HG02763 (cell line): ENCODE measurements around the gene FBXW5.

Experiments used
- ATAC-seq: cut with Tn5 transposase; IDR thresholded peaks from one replicate; pipeline ENCODE4 v1.9.1; 2021; ENCODE audit warnings: mild to moderate bottlenecking, moderate library complexity; ENCODE audit not compliant: unreplicated experiment

The FBXW5 gene

DNA sequence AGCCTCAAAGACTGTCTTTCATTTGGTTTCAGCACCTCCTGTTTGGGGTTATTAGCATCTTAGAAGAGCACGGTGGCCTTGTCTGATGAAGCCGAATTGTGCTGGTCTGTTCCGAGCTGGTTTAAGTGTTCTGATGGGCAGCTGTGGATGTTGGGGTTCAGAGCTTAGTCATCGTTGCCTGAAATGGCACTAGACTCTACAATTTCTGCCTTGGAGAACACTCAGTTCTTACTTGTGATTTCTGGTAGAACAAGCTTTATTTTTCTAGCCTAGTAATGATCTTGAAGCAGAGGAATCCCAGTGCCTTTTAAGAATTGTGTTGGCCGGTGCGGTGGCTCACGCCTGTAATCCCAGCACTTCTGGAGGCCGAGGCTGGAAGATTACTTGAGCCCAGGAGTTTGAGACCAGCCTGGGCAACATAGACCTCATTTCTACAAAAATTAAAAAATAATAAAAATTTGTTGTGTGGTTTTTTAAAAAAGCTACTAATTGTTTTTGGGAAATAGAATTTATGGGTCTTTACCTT is 7.8 kb downstream of the FBXW5 start:
- ATAC-seq, result no peak

DNA sequence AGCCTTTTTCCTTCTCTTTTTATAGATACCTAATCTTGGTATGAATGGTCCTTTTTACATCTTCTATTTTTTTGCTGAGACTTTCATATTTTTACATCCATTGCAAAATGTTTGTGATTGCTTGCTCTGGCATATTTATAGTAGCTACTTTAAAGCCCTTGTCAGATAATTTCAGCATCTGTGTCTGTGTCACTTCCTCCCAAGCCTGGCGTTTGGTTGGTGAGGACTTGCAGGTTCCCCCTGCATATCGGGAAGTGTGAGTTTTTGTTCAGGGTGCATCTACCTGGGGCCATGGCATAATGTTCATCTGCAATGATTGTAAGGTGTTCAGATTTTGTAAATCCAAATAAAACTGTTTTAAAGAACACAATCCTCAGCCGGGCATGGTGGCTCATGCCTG is 8.9 kb downstream of the FBXW5 start:
- no peak for ATAC-seq

DNA sequence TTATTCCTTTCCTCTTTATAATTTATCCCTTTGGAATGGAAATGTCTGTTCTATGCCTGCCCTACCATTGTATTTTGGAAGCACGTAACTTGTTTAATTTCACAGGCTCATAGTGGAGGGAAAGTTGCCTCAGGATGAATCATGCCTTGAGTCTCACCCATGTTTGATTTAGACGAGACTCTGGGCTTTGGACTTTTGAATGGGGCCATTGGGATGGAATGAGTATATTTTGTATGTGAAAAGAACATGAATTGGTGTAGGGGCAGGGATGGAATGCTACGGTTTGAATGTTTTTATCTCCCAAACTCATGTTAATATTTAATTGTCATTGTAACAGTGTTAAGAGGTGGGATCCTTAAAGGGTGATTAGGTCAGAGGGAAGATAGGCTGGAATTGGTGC is 10.3 kb downstream of the FBXW5 start:
- no peak for ATAC-seq

DNA sequence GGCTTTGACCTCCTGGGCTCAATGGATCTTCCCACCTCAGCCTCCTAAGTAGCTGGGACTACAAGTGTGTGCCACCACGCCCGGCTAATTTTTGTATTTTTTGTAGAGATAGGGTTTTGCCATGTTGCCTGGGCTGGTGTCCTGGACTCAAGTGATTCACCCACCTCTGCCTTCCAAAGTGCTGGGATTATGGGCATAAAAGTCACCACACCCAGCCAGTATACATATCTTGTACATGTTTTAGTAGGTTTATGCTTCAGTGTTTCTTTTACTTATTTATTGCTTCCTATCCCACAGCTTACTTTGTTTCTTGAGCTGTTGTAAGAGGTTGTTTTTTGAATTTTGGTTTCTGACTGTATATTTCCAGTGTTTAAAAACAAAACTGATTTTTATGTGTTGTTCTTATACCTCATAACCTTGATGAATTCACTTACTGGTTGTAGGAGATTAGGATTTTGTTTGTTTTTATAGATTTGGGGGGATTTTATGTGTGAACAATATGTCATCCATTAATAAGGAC is 12.9 kb downstream of the FBXW5 start:
- no peak for ATAC-seq

DNA sequence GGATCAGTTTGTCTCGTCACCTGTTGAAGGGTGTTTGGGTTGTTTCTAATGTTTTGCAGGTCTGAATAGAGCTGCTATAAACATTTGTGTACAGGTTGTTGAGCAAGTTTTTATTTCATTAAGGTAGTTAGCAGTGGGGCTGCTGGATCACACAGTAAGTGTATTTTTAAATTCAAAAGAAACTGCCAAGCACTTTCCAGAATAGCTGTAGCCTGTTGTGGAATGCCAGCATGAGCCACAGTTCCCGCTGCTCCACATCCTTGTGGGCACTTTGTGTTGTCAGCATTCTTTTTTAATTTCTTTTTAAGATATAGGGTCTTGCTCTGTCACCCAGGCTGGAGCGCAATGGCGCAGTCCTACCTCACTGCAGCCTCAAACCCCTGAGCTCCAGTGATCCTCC is 14.5 kb downstream of the FBXW5 start:
- no peak for ATAC-seq

DNA sequence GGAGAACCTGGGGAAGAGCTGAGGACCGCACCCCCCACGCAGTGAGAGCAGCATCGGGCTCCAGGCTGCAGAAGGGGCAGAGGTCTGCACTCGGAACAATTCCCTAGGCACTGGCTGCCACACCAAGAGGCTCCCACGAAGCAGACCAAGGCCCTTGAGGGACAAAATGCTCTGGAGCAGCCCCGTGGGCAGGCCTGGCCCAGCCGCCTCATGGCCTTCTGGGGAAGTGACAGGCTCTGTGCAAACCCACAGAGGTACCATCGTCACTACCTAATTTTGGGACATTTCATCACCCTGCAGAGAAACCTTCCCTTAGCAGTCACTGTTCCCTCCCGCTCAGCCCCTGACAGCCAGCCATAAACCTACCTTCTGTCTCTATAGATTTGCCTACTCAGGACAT is 15.9 kb downstream of the FBXW5 start:
- ATAC-seq, result no peak

DNA sequence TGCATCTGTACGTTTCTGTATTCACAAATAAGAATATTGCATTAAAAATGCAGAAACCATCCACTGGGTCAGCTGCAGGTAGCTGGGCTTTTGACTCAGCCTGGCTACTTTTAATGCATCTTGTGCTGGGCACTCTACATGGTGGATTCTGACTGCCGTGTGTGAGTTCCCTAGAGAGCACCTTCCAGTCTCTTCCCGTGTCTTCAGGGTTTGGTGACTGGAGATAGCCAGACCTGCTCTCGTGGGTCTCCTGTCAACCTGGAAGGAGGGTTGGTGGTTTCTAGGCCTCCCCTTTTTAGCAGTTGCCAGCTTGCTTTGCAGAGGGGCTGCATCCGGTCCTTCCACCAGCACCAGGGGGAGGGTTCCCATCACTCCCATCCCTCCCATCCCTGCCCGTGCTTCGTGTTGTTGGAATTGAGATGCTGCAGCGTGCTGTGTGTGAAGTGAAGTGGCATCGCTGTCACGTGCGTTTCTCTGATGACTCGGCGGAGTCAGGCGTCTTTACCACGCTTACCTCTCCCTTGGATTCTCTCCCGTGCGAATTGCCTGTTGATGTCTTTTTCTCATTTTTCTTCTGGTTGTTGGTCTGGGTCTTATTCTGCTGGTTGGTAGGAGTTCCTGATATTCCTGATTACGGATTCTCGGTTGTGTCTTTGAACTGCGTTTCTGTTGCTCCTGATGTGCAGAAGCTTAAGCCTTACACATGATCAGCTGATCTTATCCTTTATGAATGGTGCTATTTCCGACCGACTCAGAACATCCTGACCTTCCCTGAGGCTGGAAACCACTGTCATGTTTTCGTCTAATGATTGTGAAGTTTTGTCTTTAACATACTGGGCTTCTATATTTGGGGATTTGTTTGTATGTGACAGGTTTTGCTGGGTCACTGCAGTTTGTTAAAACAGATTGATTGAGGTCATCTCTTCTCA is 16.9 kb downstream of the FBXW5 start:
- ATAC-seq, result no peak

DNA sequence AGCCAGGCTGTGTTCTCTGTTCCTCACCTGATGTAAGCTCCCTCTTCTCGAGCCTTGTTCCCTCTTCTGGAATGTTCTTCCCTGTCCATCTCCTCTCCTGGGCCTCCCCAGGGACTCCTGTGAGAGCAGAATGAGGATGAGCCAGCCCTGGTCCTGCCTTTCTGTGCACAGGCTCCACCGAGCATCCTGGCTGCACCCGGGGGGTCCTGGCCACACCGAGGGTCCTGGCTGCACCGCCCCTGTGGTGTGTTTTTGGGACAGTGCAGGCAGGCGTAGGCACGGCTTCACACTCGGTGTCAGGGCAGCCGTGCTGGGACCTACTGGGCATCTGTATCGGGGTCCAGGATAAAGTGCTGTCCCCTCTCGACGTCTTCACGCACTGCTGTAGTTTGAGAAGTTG is 17.8 kb downstream of the FBXW5 start:
- no peak for ATAC-seq

DNA sequence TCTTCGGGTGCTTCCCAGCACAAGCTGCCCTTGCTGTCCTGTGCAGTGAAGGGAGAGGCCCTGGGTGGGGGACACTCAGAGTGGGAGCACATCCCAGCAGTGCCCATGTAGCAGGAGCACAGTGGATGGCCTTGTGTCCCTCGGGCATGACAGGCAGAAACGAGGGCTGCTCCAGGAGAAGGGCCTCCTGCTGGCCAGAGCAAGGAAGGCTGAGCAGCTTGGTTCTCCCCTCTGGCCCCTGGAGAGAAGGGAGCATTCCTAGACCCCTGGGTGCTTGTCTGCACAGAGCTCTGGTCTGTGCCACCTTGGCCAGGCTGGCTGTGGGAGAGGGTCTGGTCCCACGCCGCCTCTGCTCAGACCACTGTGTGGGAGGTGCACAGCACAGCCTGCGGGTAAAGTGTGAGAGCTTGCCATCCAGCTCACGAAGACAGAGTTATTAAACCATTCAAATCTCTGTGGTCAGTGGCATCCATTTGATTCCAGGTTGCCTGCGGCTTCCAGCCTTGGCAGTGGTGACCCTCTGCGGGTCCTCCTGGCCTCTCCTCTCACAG is 18.3 kb downstream of the FBXW5 start:
- no peak for ATAC-seq

DNA sequence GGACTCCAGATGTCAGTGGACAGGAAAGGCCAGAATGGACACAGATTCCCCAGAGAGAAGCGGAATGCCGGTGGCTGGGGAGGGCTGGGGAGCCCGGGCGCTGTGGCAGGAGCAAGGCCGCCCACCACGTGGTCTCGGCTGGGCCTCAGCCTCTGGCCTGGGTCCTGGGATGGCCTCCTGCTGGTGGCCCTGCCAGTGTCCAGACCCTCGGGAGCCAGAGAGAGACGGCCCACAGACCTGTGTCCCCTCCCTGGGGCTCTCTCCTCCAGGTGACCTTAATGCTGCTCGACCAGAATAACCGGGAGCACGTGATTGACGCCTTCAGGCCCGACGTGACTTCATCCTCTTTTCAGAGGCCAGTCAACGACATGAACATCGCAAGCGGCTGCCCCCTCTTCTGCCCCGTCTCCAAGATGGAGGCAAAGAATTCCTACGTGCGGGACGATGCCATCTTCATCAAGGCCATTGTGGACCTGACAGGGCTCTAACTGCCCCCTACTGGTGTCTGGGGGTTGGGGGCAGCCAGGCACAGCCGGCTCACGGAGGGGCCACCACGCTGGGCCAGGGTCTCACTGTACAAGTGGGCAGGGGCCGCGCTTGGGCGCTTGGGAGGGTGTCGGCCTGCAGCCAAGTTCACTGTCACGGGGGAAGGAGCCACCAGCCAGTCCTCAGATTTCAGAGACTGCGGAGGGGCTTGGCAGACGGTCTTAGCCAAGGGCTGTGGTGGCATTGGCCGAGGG is 19.0 kb downstream of the FBXW5 start:
- no peak for ATAC-seq

DNA sequence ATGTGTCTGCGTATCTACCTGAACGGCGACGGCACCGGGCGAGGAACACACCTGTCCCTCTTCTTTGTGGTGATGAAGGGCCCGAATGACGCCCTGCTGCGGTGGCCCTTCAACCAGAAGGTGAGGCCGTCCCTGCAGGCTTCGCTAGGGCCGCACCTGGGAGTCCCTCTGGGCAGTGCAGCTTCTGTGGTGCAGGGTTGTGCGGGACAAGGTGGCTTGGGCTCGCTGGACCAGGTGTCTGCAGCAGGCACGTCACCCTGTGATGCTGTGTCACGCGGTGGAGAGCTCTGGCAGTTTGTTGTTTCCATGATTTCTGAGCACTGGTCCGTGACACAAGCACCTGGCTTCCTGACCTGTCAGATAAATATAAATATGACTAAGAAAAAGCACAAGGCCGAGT is 20.7 kb downstream of the FBXW5 start:
- no peak for ATAC-seq

DNA sequence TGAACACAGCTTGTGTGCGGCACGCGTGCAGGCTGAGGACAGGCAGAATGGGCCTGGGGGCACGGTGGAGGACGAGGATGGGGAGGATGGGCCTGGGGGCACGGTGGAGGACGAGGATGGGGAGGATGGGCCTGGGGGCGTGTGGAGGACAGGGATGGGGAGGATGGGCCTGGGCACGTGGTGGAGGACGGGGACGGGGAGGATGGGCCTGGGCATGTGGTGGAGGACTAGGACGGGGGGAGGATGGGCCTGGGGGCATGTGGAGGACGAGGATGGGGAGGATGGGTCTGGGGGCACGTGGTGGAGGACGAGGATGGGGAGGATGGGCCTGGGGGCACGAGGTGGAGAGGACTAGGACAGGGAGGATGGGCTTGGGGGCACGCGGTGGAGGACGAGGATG is 22.0 kb downstream of the FBXW5 start:
- no peak for ATAC-seq

DNA sequence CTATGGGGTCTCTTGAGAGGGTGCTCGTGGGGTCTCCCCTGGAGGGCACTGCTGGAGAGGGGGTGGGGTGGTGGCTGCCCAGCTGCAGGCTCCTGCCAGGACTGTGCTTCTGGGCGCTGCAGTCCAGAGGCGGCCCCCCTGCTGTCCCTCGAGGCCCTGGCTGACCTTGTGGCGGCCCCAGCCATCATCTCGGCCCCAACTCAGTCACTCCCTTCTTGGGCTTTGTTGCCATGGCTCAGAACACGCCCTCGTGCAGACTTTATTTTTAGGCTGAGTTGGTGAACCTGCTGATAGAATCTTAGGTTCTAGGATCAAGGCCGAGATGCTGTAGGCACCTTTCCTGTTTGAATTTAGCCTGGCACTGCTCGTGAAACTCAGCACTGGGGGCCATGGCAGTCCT is 22.8 kb downstream of the FBXW5 start:
- ATAC-seq, result no peak

DNA sequence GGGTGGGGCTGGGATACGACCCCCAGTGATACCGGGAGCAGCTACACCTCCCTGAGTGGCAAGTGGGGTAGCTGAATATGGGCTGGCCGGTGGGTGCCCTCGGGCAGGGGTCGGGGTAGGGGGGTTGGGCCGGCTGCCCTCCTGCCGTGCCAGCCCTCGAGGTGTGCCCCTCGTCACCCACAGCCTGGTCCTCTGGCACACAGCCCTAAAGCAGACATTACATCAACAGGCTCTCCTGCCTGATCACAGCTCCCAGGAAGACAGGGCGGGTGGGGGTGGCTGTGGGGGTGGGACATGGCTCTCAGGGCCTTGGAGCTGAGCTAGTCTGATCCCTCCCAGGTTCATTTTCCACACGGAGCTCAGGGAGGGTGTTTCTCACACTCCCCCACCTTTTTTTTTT is 23.2 kb downstream of the FBXW5 start:
- no peak for ATAC-seq

DNA sequence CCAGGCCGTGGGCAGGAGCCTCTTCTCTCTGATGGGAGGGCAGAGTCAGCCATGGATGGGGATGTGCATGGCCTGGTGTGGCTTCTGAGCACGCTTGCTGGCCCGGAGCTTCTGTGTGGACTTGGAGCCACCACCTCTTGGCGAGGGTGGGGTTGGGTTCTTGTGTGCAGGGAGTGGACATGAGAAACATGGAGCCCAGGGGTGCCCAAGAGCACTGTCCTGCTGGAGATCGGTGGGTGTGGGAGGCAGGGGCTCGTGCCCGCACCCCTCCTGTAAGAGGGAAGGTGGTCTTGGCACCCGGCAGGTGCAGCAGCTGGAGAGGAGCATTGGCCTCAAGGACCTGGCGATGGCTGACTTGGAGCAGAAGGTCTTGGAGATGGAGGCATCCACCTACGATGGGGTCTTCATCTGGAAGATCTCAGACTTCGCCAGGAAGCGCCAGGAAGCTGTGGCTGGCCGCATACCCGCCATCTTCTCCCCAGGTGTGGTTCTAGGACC is 23.8 kb downstream of the FBXW5 start:
- no peak for ATAC-seq

DNA sequence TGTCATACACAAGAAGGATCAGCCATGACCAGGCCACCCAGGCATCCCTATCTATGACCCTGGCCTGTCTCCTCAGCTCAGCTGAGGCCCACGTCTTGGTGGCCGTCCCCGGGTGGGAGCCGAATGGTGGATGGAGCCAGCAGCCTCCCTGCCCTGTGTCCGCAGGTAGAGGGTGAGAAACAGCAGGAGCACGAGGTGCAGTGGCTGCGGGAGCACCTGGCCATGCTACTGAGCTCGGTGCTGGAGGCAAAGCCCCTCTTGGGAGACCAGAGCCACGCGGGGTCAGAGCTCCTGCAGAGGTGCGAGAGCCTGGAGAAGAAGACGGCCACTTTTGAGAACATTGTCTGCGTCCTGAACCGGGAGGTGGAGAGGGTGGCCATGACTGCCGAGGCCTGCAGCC is 24.5 kb downstream of the FBXW5 start:
- no peak for ATAC-seq

DNA sequence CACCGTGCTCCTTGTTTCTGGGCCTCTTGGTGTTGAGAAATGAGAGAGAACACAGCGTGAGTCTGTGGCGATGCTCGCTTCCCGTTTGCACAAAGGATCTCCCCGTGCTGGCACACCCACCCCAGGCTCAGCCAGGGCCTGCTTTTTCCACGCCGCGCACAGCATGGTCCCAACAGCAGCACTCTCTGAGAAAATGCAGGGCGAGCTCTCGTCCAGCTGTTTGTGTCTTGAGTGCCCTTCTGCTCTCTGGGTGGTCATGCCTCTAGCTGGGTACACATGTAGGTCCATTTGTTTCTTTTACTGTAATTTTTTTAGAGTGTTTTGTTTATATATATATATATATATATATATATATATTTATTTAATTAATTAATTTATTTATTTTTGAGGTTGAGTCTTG is 26.6 kb downstream of the FBXW5 start:
- no peak for ATAC-seq

DNA sequence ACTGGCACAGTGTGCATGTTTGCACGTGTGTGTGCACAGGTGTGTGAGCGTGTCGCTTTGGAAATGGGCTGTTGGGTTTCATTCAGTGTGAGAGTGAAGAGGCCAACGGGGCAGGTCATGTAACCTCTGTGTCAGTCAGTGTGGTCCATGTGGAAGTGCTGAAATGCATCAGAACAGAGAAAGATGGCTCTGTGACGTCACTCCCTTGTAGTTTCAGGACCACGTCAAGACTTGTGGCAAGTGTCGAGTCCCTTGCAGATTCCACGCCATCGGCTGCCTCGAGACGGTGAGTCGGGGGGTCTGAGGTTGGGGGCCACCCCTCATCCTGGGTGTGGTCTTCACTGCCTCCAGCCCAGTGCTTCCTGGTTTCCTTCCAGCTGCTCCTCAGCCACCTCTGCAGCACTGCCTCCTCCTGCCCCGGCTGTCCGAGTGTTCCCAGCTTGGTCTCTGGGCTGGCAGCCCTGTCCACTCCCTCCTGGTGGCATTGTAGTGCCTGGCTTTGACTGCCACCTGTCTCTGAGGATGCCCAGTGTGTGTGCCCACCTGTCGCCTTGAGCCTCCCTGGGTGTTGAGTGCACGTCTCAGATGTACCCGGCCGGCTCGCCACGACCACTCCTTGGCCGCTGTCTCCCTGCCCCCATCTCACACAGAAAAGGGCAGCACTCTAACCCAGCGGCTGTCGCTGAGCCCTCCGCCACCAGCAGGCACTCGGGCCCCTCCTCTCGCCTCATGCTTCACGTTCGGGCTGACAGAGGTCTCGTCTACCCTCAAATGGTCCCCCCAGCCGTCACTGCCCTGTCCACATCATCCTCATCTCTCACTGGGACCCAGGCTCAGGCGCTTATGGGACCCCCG is 28.0 kb downstream of the FBXW5 start:
- ATAC-seq, result no peak

DNA sequence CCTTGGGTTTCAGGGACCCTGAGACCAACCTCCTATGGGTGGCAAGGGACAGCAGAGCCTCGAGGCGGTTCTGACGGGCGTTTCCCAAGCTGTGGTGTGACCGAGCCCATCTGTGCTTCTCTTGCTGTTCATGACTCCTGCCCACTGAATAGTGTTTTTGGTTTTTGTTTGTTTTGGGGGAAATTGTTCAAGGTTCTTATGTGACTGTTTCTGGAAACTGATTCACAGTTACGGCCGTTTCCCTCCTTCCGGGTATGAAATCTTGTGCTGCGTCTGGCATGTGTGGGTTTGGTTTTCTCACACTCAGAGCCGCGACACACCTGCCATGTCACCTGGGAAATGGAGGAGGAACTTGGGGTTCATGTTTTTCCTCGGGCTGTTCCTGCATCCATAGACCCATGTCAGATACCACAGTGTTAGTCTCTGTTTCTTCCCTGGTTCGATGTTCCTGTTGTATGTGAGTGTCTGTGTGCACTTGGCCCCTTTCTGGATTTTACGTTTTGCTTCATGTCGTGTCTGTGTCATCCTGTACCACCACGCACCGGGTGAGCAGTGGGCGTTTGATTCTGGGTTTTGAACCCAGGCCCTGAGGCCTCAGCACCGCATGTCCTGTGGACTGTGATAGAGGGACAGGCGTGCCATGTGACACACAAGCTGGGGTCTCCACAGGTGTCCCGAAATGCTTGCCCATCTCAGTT is 28.8 kb downstream of the FBXW5 start:
- ATAC-seq, result no peak
